K562 (cell line): ENCODE measurements around the gene CTRB1. TPM values are rescaled to one million over a fixed set of nuclear protein-coding genes. Genes with fewer than 3 reads are reported as not detected.

Experiments used
- CBX8 ChIP-seq: fragments of 200-600 bp; sonication (generic); IDR thresholded peaks from 2 replicates; pipeline ENCODE4 v1.6.1; 2012; ENCODE audit warnings: borderline replicate concordance, mixed run types, low read depth, mild to moderate bottlenecking, moderate library complexity, mixed read lengths, low read length, control low read depth, inconsistent platforms; ENCODE audit not compliant: poor library complexity, severe bottlenecking; ENCODE audit errors: extremely low read depth
- CHD2 ChIP-seq: IDR thresholded peaks from 2 replicates; pipeline ENCODE4 v1.6.1; 2011; ENCODE audit warnings: low read depth, low read length
- ETV5 ChIP-seq: sonication (generic); formaldehyde crosslinking; IDR thresholded peaks from 2 replicates; pipeline ENCODE4 v1.4.0; 2020; ENCODE audit warnings: low read depth, mild to moderate bottlenecking, missing genetic modification reagents
- GTF2F1 ChIP-seq: IDR thresholded peaks from 2 replicates; pipeline ENCODE4 v1.6.1; 2011; ENCODE audit warnings: low read depth, low read length, improper control_type of control experiment
- L3MBTL2 ChIP-seq: fragments of 450-650 bp; IDR thresholded peaks from 2 replicates; pipeline ENCODE4 v1.6.1; 2016; ENCODE audit warnings: mild to moderate bottlenecking, moderate library complexity
- MCM3 ChIP-seq: fragments of 450-650 bp; IDR thresholded peaks from 2 replicates; pipeline ENCODE4 v1.6.1; 2016
- MYNN ChIP-seq, 2 experiments: sonication (generic); formaldehyde crosslinking in 1 of 2; IDR thresholded peaks; 2 replicates each; pipeline versions ENCODE4 v1.5.0 to v1.6.1; 2016 to 2020; ENCODE audit warnings: antibody characterized with exemption in 1 of 2, missing genetic modification reagents in 1 of 2
- NFE2 ChIP-seq: IDR thresholded peaks from 2 replicates; pipeline ENCODE4 v1.6.1; 2014; ENCODE audit warnings: antibody characterized with exemption, low read depth
- RBM34 ChIP-seq: fragments of 200-400 bp; formaldehyde crosslinking; IDR thresholded peaks from 2 replicates; pipeline ENCODE4 v1.6.1; 2018; ENCODE audit warnings: low read length, borderline replicate concordance; ENCODE audit not compliant: insufficient read depth
- SIRT6 ChIP-seq: IDR thresholded peaks from one replicate; pipeline ENCODE4 v1.6.1; 2012; ENCODE audit warnings: low read depth, mild to moderate bottlenecking, control low read depth, inconsistent platforms, low read length, moderate library complexity
- SMARCB1 ChIP-seq: IDR thresholded peaks from 2 replicates; pipeline ENCODE4 v1.6.1; 2011; ENCODE audit warnings: improper control_type of control experiment, low read depth; ENCODE audit not compliant: insufficient read length
- ZNF717 ChIP-seq: fragments of 250-450 bp; sonication (Bioruptor Pico); IDR thresholded peaks from 2 replicates; pipeline ENCODE4 v1.5.0; 2021
- polyA plus RNA-seq, 8 experiments: library from polyadenylated mRNA; depleted of rRNA in 4 of 8; stranded (reverse) in 5 of 8; unstranded in 3 of 8; fragments of >200 nt; fragmentation: Nextera tagmentation in 2 of 8; fragmentation: Illumina TruSeq in 1 of 8; extraction: Ambion mirVana in 2 of 8; extraction: Trizol in 1 of 8; gene quantifications; 2 replicates each; pipeline versions ENCODE4 v1.2.1 to v1.2.3, GENCODE V29; 2011 to 2014; ENCODE audit warnings: inconsistent platforms in 1 of 8, missing spikeins in 1 of 8
- total RNA-seq, 7 experiments: library from RNA; depleted of rRNA in 6 of 7; stranded (reverse); fragments of >200 nt in 6 of 7; fragmentation: Illumina TruSeq in 2 of 7; extraction: Trizol in 2 of 7; gene quantifications; 2 replicates each; pipeline versions ENCODE4 v1.2.1 to v1.2.3, GENCODE V29; 2011 to 2021; ENCODE audit warnings: low replicate concordance in 1 of 7
- TF ChIP-seq, protein P1 (sequence below): sonication (generic); formaldehyde crosslinking; IDR thresholded peaks from 2 replicates; pipeline ENCODE4 v1.8.1; 2023; ENCODE audit warnings: mild to moderate bottlenecking, missing genetic modification reagents
- TF ChIP-seq, protein P2 (sequence below): fragments of 250-450 bp; sonication (Bioruptor Pico); IDR thresholded peaks from 2 replicates; pipeline ENCODE4 v1.8.0; 2022; ENCODE audit warnings: inconsistent platforms, mild to moderate bottlenecking, moderate library complexity, borderline replicate concordance
- TF ChIP-seq, protein P3 (sequence below): IDR thresholded peaks from 3 replicates; pipeline ENCODE4 v1.6.1; 2011; ENCODE audit warnings: borderline replicate concordance, mild to moderate bottlenecking; ENCODE audit not compliant: insufficient read length, insufficient read depth
- TF ChIP-seq, protein P4 (sequence below): sonication (generic); formaldehyde crosslinking; IDR thresholded peaks from 2 replicates; pipeline ENCODE4 v1.8.0; 2022; ENCODE audit warnings: mild to moderate bottlenecking, missing genetic modification reagents, borderline replicate concordance
- TF ChIP-seq, protein P5 (sequence below): fragments of 250-450 bp; sonication (Bioruptor Pico); IDR thresholded peaks from 2 replicates; pipeline ENCODE4 v1.8.0; 2021; ENCODE audit warnings: mild to moderate bottlenecking, moderate library complexity
- TF ChIP-seq, protein P6 (sequence below): sonication (generic); formaldehyde crosslinking; IDR thresholded peaks from 2 replicates; pipeline ENCODE4 v1.4.0; 2020; ENCODE audit warnings: mild to moderate bottlenecking, missing genetic modification reagents

Gene CTRB1
- total and polyA plus RNA-seq, 9 of the 15 experiments (the other 6 are each of a cell fraction or from before 2014, with no cell fraction given) = 2.3 TPM; not detected in 8

DNA sequence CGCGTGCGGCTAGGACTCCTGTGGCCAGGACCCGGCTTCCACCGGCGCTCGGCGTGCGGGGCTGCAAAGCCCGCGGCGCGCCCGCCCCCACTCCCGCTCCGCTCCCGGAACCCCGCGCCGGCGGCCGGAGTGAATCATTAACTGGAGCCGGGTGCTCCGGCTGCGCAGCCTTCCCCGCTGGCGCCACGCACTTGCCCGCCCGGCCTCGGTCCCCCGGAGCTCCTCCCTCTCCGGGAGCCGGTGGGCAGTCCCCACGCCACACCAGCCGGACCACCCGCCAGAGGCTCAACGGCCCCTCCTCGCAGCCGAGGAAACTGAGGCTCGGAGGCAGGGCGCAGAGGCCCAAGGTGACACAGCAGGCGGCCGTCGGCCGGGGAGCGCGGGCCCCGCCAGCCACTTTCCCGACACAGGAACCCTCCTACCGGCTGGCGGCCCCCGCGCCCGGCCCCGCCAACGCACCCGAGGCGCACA lies 32.1 kb downstream of the CTRB1 start (continued):
- TF ChIP-seq, protein P1, sequence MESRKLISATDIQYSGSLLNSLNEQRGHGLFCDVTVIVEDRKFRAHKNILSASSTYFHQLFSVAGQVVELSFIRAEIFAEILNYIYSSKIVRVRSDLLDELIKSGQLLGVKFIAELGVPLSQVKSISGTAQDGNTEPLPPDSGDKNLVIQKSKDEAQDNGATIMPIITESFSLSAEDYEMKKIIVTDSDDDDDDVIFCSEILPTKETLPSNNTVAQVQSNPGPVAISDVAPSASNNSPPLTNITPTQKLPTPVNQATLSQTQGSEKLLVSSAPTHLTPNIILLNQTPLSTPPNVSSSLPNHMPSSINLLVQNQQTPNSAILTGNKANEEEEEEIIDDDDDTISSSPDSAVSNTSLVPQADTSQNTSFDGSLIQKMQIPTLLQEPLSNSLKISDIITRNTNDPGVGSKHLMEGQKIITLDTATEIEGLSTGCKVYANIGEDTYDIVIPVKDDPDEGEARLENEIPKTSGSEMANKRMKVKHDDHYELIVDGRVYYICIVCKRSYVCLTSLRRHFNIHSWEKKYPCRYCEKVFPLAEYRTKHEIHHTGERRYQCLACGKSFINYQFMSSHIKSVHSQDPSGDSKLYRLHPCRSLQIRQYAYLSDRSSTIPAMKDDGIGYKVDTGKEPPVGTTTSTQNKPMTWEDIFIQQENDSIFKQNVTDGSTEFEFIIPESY = no peak
- TF ChIP-seq, protein P2, sequence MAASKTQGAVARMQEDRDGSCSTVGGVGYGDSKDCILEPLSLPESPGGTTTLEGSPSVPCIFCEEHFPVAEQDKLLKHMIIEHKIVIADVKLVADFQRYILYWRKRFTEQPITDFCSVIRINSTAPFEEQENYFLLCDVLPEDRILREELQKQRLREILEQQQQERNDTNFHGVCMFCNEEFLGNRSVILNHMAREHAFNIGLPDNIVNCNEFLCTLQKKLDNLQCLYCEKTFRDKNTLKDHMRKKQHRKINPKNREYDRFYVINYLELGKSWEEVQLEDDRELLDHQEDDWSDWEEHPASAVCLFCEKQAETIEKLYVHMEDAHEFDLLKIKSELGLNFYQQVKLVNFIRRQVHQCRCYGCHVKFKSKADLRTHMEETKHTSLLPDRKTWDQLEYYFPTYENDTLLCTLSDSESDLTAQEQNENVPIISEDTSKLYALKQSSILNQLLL (CRISPR knock-in tag) = no peak
- TF ChIP-seq SMARCB1 (no peak), ETV5 (CRISPR knock-in tag) (no peak), NFE2 (no peak), ZNF717 (no peak), MCM3 (no peak), CBX8 (no peak), MYNN (IDR thresholded peaks at IDR 0.05) (no peak), MYNN (CRISPR knock-in tag; IDR thresholded peaks at IDR 0.05) (no peak), RBM34 (no peak), GTF2F1 (no peak), CHD2 (no peak), SIRT6 (no peak), L3MBTL2 (peak; percentile 42; the same call in 1 of the 2 replicates)
- TF ChIP-seq, protein P3, sequence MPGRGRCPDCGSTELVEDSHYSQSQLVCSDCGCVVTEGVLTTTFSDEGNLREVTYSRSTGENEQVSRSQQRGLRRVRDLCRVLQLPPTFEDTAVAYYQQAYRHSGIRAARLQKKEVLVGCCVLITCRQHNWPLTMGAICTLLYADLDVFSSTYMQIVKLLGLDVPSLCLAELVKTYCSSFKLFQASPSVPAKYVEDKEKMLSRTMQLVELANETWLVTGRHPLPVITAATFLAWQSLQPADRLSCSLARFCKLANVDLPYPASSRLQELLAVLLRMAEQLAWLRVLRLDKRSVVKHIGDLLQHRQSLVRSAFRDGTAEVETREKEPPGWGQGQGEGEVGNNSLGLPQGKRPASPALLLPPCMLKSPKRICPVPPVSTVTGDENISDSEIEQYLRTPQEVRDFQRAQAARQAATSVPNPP = no peak
- TF ChIP-seq, protein P4, sequence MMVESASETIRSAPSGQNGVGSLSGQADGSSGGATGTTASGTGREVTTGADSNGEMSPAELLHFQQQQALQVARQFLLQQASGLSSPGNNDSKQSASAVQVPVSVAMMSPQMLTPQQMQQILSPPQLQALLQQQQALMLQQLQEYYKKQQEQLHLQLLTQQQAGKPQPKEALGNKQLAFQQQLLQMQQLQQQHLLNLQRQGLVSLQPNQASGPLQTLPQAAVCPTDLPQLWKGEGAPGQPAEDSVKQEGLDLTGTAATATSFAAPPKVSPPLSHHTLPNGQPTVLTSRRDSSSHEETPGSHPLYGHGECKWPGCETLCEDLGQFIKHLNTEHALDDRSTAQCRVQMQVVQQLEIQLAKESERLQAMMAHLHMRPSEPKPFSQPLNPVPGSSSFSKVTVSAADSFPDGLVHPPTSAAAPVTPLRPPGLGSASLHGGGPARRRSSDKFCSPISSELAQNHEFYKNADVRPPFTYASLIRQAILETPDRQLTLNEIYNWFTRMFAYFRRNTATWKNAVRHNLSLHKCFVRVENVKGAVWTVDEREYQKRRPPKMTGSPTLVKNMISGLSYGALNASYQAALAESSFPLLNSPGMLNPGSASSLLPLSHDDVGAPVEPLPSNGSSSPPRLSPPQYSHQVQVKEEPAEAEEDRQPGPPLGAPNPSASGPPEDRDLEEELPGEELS (CRISPR knock-in tag) = no peak
- TF ChIP-seq, protein P5, sequence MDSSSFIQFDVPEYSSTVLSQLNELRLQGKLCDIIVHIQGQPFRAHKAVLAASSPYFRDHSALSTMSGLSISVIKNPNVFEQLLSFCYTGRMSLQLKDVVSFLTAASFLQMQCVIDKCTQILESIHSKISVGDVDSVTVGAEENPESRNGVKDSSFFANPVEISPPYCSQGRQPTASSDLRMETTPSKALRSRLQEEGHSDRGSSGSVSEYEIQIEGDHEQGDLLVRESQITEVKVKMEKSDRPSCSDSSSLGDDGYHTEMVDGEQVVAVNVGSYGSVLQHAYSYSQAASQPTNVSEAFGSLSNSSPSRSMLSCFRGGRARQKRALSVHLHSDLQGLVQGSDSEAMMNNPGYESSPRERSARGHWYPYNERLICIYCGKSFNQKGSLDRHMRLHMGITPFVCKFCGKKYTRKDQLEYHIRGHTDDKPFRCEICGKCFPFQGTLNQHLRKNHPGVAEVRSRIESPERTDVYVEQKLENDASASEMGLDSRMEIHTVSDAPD = no peak
- TF ChIP-seq, protein P6, sequence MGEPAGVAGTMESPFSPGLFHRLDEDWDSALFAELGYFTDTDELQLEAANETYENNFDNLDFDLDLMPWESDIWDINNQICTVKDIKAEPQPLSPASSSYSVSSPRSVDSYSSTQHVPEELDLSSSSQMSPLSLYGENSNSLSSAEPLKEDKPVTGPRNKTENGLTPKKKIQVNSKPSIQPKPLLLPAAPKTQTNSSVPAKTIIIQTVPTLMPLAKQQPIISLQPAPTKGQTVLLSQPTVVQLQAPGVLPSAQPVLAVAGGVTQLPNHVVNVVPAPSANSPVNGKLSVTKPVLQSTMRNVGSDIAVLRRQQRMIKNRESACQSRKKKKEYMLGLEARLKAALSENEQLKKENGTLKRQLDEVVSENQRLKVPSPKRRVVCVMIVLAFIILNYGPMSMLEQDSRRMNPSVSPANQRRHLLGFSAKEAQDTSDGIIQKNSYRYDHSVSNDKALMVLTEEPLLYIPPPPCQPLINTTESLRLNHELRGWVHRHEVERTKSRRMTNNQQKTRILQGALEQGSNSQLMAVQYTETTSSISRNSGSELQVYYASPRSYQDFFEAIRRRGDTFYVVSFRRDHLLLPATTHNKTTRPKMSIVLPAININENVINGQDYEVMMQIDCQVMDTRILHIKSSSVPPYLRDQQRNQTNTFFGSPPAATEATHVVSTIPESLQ (CRISPR knock-in tag) = no peak
